ENCODE results near the gene HOGA1.

DNA sequence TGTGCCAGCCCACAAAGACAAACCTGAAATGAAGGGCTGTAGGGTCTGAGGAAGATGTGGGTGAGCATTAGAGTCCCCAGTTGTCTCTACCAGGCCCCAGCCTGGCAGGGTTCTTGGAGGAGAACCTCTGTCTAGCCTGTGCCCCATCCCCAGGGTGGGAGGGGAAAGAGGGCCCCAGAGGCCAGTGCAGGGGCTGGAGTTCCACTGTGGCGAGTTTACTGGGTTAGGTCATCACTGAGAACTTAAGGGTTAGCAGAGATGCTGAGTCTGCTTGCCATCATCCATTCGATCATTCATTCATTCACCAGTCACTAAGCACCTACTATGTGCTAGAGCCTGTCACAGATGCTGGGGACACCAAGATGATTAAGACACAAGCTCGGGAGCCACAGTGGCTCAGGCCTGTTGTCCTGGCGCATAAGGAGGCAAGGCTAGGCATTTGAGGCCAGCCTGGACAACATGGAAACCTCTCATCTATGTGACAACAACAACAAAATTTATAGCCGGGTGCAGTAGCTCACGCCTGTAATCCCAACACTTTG, 9.0 kb upstream of the HOGA1 start:
- TF ChIP-seq, protein P1, sequence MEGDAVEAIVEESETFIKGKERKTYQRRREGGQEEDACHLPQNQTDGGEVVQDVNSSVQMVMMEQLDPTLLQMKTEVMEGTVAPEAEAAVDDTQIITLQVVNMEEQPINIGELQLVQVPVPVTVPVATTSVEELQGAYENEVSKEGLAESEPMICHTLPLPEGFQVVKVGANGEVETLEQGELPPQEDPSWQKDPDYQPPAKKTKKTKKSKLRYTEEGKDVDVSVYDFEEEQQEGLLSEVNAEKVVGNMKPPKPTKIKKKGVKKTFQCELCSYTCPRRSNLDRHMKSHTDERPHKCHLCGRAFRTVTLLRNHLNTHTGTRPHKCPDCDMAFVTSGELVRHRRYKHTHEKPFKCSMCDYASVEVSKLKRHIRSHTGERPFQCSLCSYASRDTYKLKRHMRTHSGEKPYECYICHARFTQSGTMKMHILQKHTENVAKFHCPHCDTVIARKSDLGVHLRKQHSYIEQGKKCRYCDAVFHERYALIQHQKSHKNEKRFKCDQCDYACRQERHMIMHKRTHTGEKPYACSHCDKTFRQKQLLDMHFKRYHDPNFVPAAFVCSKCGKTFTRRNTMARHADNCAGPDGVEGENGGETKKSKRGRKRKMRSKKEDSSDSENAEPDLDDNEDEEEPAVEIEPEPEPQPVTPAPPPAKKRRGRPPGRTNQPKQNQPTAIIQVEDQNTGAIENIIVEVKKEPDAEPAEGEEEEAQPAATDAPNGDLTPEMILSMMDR (IDR thresholded peaks at IDR 0.05) = no peak
- TF ChIP-seq, protein P2, sequence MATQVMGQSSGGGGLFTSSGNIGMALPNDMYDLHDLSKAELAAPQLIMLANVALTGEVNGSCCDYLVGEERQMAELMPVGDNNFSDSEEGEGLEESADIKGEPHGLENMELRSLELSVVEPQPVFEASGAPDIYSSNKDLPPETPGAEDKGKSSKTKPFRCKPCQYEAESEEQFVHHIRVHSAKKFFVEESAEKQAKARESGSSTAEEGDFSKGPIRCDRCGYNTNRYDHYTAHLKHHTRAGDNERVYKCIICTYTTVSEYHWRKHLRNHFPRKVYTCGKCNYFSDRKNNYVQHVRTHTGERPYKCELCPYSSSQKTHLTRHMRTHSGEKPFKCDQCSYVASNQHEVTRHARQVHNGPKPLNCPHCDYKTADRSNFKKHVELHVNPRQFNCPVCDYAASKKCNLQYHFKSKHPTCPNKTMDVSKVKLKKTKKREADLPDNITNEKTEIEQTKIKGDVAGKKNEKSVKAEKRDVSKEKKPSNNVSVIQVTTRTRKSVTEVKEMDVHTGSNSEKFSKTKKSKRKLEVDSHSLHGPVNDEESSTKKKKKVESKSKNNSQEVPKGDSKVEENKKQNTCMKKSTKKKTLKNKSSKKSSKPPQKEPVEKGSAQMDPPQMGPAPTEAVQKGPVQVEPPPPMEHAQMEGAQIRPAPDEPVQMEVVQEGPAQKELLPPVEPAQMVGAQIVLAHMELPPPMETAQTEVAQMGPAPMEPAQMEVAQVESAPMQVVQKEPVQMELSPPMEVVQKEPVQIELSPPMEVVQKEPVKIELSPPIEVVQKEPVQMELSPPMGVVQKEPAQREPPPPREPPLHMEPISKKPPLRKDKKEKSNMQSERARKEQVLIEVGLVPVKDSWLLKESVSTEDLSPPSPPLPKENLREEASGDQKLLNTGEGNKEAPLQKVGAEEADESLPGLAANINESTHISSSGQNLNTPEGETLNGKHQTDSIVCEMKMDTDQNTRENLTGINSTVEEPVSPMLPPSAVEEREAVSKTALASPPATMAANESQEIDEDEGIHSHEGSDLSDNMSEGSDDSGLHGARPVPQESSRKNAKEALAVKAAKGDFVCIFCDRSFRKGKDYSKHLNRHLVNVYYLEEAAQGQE (IDR thresholded peaks at IDR 0.05; ENCODE audit: insufficient read depth in 1 of 2, low read depth in 2 of 2, low read length in 1 of 2) = no peak
- no peak for TF ChIP-seq TCF7L2 (IDR thresholded peaks at IDR 0.05; ENCODE audit: low read depth, low read length)

Data from Panc1 (cell line).